K562 (cell line): ENCODE data around the gene ARHGAP33. TPM values are rescaled to one million over a fixed set of nuclear protein-coding genes. Genes with fewer than 3 reads are reported as not detected.

Experiments
- ATAC-seq: fragments of 200-7000 bp; cut with Tn5 transposase; 3 replicates; pipeline ENCODE4 v1.9.1; 2020; ENCODE audit warnings: moderate library complexity
- BruUV-seq: library from RNA; stranded (reverse); fragments of 400-500 nt; replicated peaks from 2 replicates; lab custom pipeline; 2021; lab: Mats Ljungman, UMichigan
- CTCF ChIA-PET: fragments of 300-600 bp; formaldehyde crosslinking; extraction: SDS; loops from one replicate; lab custom pipeline; 2021; ENCODE audit warnings: low intra/inter-chr PET ratio; lab: Yijun Ruan, JAX
- POLR2A ChIA-PET: fragments of 300-600, 350-650 bp; sonication (Branson Sonifier 250); formaldehyde crosslinking; extraction: SDS; loops from one replicate; lab custom pipeline; 2021; ENCODE audit warnings: antibody characterized with exemption, inconsistent platforms; lab: Yijun Ruan, JAX
- DNase-seq, 4 experiments: peaks; one replicate each; pipeline versions ENCODE4 v3.0.0 to v3.0.0-alpha.2; 2011 to 2018; ENCODE audit warnings: low spot score in 3 of 4, mixed read lengths in 3 of 4; ENCODE audit errors: extremely low read depth in 1 of 4
- FAIRE-seq: peaks from 2 replicates; lab custom pipeline; 2011; peaks lifted over from hg19 to GRCh38; lab: Jason Lieb, UNC
- H2AFZ ChIP-seq: 2 replicates; pipeline ENCODE4 v1.6.0; 2011; ENCODE audit warnings: low read depth, low read length, control low read depth, inconsistent platforms
- H3K27ac ChIP-seq: fragments of 200-600 bp; 3 replicates; pipeline ENCODE4 v1.8.0; 2011; ENCODE audit warnings: low read depth, mild to moderate bottlenecking, control low read depth, inconsistent platforms, low read length, moderate library complexity, mixed read lengths; ENCODE audit errors: extremely low read depth
- H3K27me3 ChIP-seq, 2 experiments: fragments of 300-600 bp in 1 of 2; 2 replicates in 1 of 2; 3 replicates in 1 of 2; pipeline versions ENCODE4 v1.6.0 to v1.8.0; 2011; ENCODE audit warnings: inconsistent platforms in 2 of 2, low read length in 2 of 2, mild to moderate bottlenecking in 1 of 2, mixed read lengths in 1 of 2, moderate library complexity in 1 of 2; ENCODE audit not compliant: control insufficient read depth in 2 of 2, insufficient read depth in 2 of 2
- H3K36me3 ChIP-seq: fragments of 300-600 bp; 3 replicates; pipeline ENCODE4 v1.8.0; 2011; ENCODE audit warnings: mild to moderate bottlenecking, low read length, inconsistent platforms; ENCODE audit not compliant: control insufficient read depth, insufficient read depth
- H3K4me1 ChIP-seq, 2 experiments: fragments of 200-600 bp in 1 of 2; replicated peaks in 1 of 2; 2 replicates in 1 of 2; 3 replicates in 1 of 2; pipeline versions ENCODE4 v1.5.1 to v1.8.0; 2011; ENCODE audit warnings: inconsistent platforms in 2 of 2, low read length in 2 of 2, mild to moderate bottlenecking in 1 of 2, mixed read lengths in 1 of 2, moderate library complexity in 1 of 2; ENCODE audit not compliant: control insufficient read depth in 2 of 2, insufficient read depth in 2 of 2
- H3K4me2 ChIP-seq: 2 replicates; pipeline ENCODE4 v1.6.1; 2011; ENCODE audit warnings: low read length, control low read depth, inconsistent platforms, mixed read lengths; ENCODE audit not compliant: insufficient read depth
- H3K4me3 ChIP-seq: fragments of 200-600 bp; sonication (generic), shearing (Covaris generic); 2 replicates; pipeline ENCODE4 v1.5.1; 2016; ENCODE audit warnings: control low read depth, inconsistent platforms
- H3K79me2 ChIP-seq: fragments of 200-600 bp; 3 replicates; pipeline ENCODE4 v1.8.0; 2011; ENCODE audit warnings: low read length, inconsistent platforms; ENCODE audit not compliant: control insufficient read depth, insufficient read depth
- H3K9ac ChIP-seq, 2 experiments: 2 replicates each; pipeline versions ENCODE4 v1.6.0 to v1.6.1; 2011; ENCODE audit warnings: low read depth in 2 of 2, low read length in 2 of 2, control low read depth in 1 of 2, inconsistent platforms in 1 of 2, mild to moderate bottlenecking in 1 of 2, mixed read lengths in 1 of 2; ENCODE audit not compliant: insufficient read depth in 1 of 2
- H3K9me1 ChIP-seq: one replicate; pipeline ENCODE4 v1.6.0; 2011; ENCODE audit warnings: inconsistent platforms, mild to moderate bottlenecking, low read length, moderate library complexity; ENCODE audit not compliant: control insufficient read depth, insufficient read depth
- H3K9me3 ChIP-seq: replicated peaks from 2 replicates; pipeline ENCODE4 v1.5.1; 2011; ENCODE audit warnings: low read depth, low read length, inconsistent platforms; ENCODE audit not compliant: control insufficient read depth, insufficient read depth
- H4K20me1 ChIP-seq: replicated peaks from 2 replicates; pipeline ENCODE4 v1.6.1; 2011; ENCODE audit warnings: low read length, inconsistent platforms, mixed read lengths; ENCODE audit not compliant: control insufficient read depth, insufficient read depth
- ERF ChIP-seq: fragments of 450-650 bp; formaldehyde crosslinking; IDR thresholded peaks from 2 replicates; pipeline ENCODE4 v1.4.0; 2020; ENCODE audit warnings: mild to moderate bottlenecking, mixed read lengths
- HMG20B ChIP-seq: fragments of 250-450 bp; sonication (Bioruptor Pico); IDR thresholded peaks from 2 replicates; pipeline ENCODE4 v1.5.0; 2021; ENCODE audit warnings: mild to moderate bottlenecking
- PRPF4 ChIP-seq: fragments of 200-400 bp; formaldehyde crosslinking; IDR thresholded peaks from one replicate; pipeline ENCODE4 v1.6.1; 2017; ENCODE audit warnings: low read length, low read depth, mild to moderate bottlenecking; ENCODE audit not compliant: insufficient read depth, poor library complexity, severe bottlenecking
- TAF9B ChIP-seq: fragments of 450-650 bp; IDR thresholded peaks from 2 replicates; pipeline ENCODE4 v1.6.1; 2018; ENCODE audit warnings: mild to moderate bottlenecking; ENCODE audit not compliant: partially characterized antibody
- ZZZ3 ChIP-seq: fragments of 450-650 bp; IDR thresholded peaks from 2 replicates; pipeline ENCODE4 v1.6.1; 2016; ENCODE audit warnings: antibody characterized with exemption, mild to moderate bottlenecking, moderate library complexity
- WGBS: fragments of 100-300 bp; shearing (Covaris generic); methylation state at CpG from one replicate; pipeline ENCODE4 v1.1.6; 2016; ENCODE audit warnings: low coverage, mixed read lengths; ENCODE audit not compliant: insufficient coverage; ENCODE audit errors: missing lambda C conversion rate; 5-methylcytosine and 5-hydroxymethylcytosine counted together
- in situ Hi-C: fragments of 300-500 bp; cut with MboI; formaldehyde crosslinking; loops from 4 replicates; pipeline ENCODE4 v1.15.0; 2018; ENCODE audit warnings: inconsistent platforms, mixed read lengths
- intact Hi-C: fragments of 100-400 bp; cut with micrococcal nuclease; formaldehyde crosslinking; loops from 2 replicates; pipeline ENCODE4 v1.14.2; 2022
- polyA plus RNA-seq, 8 experiments: library from polyadenylated mRNA; depleted of rRNA in 4 of 8; stranded (reverse) in 5 of 8; unstranded in 3 of 8; fragments of >200 nt; fragmentation: Nextera tagmentation in 2 of 8; fragmentation: Illumina TruSeq in 1 of 8; extraction: Ambion mirVana in 2 of 8; extraction: Trizol in 1 of 8; gene quantifications; 2 replicates each; pipeline versions ENCODE4 v1.2.1 to v1.2.3, GENCODE V29; 2011 to 2014; ENCODE audit warnings: inconsistent platforms in 1 of 8, missing spikeins in 1 of 8
- total RNA-seq, 7 experiments: library from RNA; depleted of rRNA in 6 of 7; stranded (reverse); fragments of >200 nt in 6 of 7; fragmentation: Illumina TruSeq in 2 of 7; extraction: Trizol in 2 of 7; gene quantifications; 2 replicates each; pipeline versions ENCODE4 v1.2.1 to v1.2.3, GENCODE V29; 2011 to 2021; ENCODE audit warnings: low replicate concordance in 1 of 7
- TF ChIP-seq, protein P1 (sequence below): fragments of 450-650 bp; IDR thresholded peaks from 2 replicates; pipeline ENCODE4 v1.6.1; 2016; ENCODE audit warnings: borderline replicate concordance
- TF ChIP-seq, protein P2 (sequence below): fragments of 250-450 bp; sonication (Bioruptor Pico); IDR thresholded peaks from 2 replicates; pipeline ENCODE4 v1.5.0; 2021
- TF ChIP-seq, protein P3 (sequence below), 2 experiments: fragments of 450-650 bp in 1 of 2; sonication (generic) in 1 of 2; formaldehyde crosslinking in 1 of 2; IDR thresholded peaks in 1 of 2; conservative IDR thresholded peaks in 1 of 2; 2 replicates each; pipeline versions ENCODE4 v1.6.1 to v1.8.1; 2016 to 2023; ENCODE audit warnings: mild to moderate bottlenecking in 2 of 2, moderate library complexity in 2 of 2, inconsistent platforms in 1 of 2, missing genetic modification reagents in 1 of 2
- TF ChIP-seq, protein P4 (sequence below): fragments of 450-650 bp; IDR thresholded peaks from 2 replicates; pipeline ENCODE4 v1.6.1; 2016; ENCODE audit warnings: mild to moderate bottlenecking
- TF ChIP-seq, protein P5 (sequence below): fragments of 450-650 bp; IDR thresholded peaks from 2 replicates; pipeline ENCODE4 v1.6.1; 2016; ENCODE audit warnings: low read depth, mild to moderate bottlenecking, moderate library complexity

Gene ARHGAP33
- total and polyA plus RNA-seq, 9 of the 15 experiments (the other 6 are each of a cell fraction or from before 2014, with no cell fraction given): 0.06 to 26.6 (median 1.6) TPM; not detected in 1

DNA sequence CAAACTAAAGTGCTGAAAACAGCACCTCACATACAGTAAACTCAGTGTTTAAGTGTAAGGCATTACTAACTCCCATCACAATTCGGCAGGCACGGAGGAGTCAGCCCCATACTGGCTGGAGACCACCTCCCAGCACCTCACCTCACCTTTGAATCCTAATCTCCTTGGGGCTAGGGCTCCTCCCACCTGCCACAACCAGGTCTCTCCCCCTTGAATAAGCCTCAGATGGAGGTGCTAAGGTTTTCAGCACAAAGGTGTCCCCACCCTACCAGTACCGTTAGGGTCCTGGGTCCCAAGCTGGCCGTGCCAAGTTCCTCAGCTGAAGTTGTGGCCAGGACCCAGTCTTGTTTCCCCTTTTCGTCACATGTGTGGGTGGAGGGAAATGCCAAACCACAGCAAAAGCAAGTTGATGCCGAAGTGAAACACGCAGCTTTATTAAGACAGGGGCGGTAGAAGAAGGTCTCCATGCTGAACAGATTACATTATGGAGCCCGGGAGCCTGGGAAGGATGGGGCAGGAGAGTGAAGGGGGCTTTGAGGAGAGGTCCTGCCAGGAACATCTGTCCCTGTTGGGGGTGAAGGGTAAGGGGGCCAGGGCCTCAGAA, 33.1 kb upstream of the ARHGAP33 start, which contains the start of gene IGFLR1:
IGFLR1 (minus strand) TSS at position 332 of the 604 bp plus-strand sequence. CDS start 1,272 bp downstream, outside the sequence.
- in situ Hi-C loops (no loop called here), intact Hi-C loops (loop anchor here (10.0 kb wide), 1 partner anchor 97 kb away; the partner anchor contains the start of genes COX6B1 and ETV2)
- Histone ChIP-seq H3K4me1 (peaks cover 24 to 57% of the 10 kb centered on the region in 2 experiments; a peak in 4 of 5 replicates), H3K9me1 (no peaks in the 10 kb centered on the region), H4K20me1 (no peaks in the 10 kb centered on the region), H3K79me2 (peaks cover 9% of the 10 kb centered on the region), H3K4me2 (peak within 1 kb of the TSS; percentile 94), H3K36me3 (peaks cover 39% of the 10 kb centered on the region; the same call in 2 of the 3 replicates), H3K27me3 (no peaks in the 10 kb centered on the region), H3K27ac (peak within 1 kb of the TSS; percentile 85), H3K9me3 (no peaks in the 10 kb centered on the region), H2AFZ (0 out of 2 replicates have a peak within 1 kb of the TSS, but pooled peaks have one; percentile 98), H3K9ac (peak within 1 kb of the TSS; percentile 63 to 87; a peak in 3 of 4 replicates), H3K4me3 (no peak within 1 kb of the TSS; the same call in 1 of the 2 replicates)
- POLR2A ChIA-PET: interaction anchor here (0.5 kb wide), 1 partner anchor 194 kb away, joined by 3 read pairs; no protein-coding TSS in a partner anchor
- BruUV-seq: no TSS peak
- FAIRE-seq (no peak), DNase-seq (no peak), ATAC-seq (no peak)
- CTCF ChIA-PET: no interaction called here
- TF ChIP-seq ERF (no peak), TAF9B (no peak), HMG20B (no peak), ZZZ3 (no peak), PRPF4 (no peak)
- TF ChIP-seq, protein P1, sequence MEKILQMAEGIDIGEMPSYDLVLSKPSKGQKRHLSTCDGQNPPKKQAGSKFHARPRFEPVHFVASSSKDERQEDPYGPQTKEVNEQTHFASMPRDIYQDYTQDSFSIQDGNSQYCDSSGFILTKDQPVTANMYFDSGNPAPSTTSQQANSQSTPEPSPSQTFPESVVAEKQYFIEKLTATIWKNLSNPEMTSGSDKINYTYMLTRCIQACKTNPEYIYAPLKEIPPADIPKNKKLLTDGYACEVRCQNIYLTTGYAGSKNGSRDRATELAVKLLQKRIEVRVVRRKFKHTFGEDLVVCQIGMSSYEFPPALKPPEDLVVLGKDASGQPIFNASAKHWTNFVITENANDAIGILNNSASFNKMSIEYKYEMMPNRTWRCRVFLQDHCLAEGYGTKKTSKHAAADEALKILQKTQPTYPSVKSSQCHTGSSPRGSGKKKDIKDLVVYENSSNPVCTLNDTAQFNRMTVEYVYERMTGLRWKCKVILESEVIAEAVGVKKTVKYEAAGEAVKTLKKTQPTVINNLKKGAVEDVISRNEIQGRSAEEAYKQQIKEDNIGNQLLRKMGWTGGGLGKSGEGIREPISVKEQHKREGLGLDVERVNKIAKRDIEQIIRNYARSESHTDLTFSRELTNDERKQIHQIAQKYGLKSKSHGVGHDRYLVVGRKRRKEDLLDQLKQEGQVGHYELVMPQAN: no peak
- TF ChIP-seq, protein P2, sequence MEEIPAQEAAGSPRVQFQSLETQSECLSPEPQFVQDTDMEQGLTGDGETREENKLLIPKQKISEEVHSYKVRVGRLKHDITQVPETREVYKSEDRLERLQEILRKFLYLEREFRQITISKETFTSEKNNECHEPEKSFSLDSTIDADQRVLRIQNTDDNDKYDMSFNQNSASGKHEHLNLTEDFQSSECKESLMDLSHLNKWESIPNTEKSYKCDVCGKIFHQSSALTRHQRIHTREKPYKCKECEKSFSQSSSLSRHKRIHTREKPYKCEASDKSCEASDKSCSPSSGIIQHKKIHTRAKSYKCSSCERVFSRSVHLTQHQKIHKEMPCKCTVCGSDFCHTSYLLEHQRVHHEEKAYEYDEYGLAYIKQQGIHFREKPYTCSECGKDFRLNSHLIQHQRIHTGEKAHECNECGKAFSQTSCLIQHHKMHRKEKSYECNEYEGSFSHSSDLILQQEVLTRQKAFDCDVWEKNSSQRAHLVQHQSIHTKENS (CRISPR knock-in tag): no peak
- TF ChIP-seq, protein P3, sequence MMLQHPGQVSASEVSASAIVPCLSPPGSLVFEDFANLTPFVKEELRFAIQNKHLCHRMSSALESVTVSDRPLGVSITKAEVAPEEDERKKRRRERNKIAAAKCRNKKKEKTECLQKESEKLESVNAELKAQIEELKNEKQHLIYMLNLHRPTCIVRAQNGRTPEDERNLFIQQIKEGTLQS (IDR thresholded peaks at IDR 0.05): no peak
- TF ChIP-seq, protein P3 (CRISPR knock-in tag; conservative IDR thresholded peaks at IDR 0.05): no peak
- TF ChIP-seq, protein P4, sequence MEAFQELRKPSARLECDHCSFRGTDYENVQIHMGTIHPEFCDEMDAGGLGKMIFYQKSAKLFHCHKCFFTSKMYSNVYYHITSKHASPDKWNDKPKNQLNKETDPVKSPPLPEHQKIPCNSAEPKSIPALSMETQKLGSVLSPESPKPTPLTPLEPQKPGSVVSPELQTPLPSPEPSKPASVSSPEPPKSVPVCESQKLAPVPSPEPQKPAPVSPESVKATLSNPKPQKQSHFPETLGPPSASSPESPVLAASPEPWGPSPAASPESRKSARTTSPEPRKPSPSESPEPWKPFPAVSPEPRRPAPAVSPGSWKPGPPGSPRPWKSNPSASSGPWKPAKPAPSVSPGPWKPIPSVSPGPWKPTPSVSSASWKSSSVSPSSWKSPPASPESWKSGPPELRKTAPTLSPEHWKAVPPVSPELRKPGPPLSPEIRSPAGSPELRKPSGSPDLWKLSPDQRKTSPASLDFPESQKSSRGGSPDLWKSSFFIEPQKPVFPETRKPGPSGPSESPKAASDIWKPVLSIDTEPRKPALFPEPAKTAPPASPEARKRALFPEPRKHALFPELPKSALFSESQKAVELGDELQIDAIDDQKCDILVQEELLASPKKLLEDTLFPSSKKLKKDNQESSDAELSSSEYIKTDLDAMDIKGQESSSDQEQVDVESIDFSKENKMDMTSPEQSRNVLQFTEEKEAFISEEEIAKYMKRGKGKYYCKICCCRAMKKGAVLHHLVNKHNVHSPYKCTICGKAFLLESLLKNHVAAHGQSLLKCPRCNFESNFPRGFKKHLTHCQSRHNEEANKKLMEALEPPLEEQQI: no peak
- TF ChIP-seq, protein P5, sequence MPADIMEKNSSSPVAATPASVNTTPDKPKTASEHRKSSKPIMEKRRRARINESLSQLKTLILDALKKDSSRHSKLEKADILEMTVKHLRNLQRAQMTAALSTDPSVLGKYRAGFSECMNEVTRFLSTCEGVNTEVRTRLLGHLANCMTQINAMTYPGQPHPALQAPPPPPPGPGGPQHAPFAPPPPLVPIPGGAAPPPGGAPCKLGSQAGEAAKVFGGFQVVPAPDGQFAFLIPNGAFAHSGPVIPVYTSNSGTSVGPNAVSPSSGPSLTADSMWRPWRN: no peak
- WGBS: 84% methylated on average over 9 of the region's 9 CpGs
